OCI-LY1 (cell line): ENCODE data around the gene SAMD14.

Source experiments
- H2AFZ ChIP-seq: fragments of 200-600 bp; sonication (generic), shearing (Covaris generic); 2 replicates; pipeline ENCODE4 v1.6.0; 2014; ENCODE audit warnings: antibody characterized with exemption, mild to moderate bottlenecking, low read length
- H3F3A ChIP-seq: fragments of 200-600 bp; sonication (generic), shearing (Covaris generic); 2 replicates; pipeline ENCODE4 v1.6.0; 2014; ENCODE audit warnings: mild to moderate bottlenecking, antibody characterized with exemption, low read length, moderate library complexity; ENCODE audit not compliant: insufficient read depth
- H3K27ac ChIP-seq: fragments of 200-600 bp; sonication (generic); 2 replicates; pipeline ENCODE4 v1.5.1; 2014; ENCODE audit warnings: low read length, mixed run types, mild to moderate bottlenecking, low read depth; ENCODE audit not compliant: poor library complexity, severe bottlenecking
- H3K27me3 ChIP-seq: fragments of 200-600 bp; sonication (generic); 2 replicates; pipeline ENCODE4 v1.6.0; 2014; ENCODE audit warnings: antibody characterized with exemption, mild to moderate bottlenecking, low read length, moderate library complexity; ENCODE audit not compliant: insufficient read depth
- H3K36me3 ChIP-seq: fragments of 200-600 bp; sonication (generic); 2 replicates; pipeline ENCODE4 v1.6.1; 2014; ENCODE audit warnings: mild to moderate bottlenecking, antibody characterized with exemption, low read length, moderate library complexity, mixed read lengths; ENCODE audit not compliant: insufficient read depth
- H3K4me1 ChIP-seq: fragments of 200-600 bp; sonication (generic); 2 replicates; pipeline ENCODE4 v1.5.1; 2014; ENCODE audit warnings: mild to moderate bottlenecking, low read length, moderate library complexity; ENCODE audit not compliant: insufficient read depth, severe bottlenecking
- H3K4me2 ChIP-seq: fragments of 200-600 bp; sonication (generic), shearing (Covaris generic); 2 replicates; pipeline ENCODE4 v1.6.1; 2014; ENCODE audit warnings: low read length
- H3K4me3 ChIP-seq: fragments of 200-600 bp; sonication (generic); 2 replicates; pipeline ENCODE4 v1.5.1; 2014; ENCODE audit warnings: low read length, low read depth, mild to moderate bottlenecking, mixed read lengths; ENCODE audit not compliant: poor library complexity, severe bottlenecking
- H3K79me2 ChIP-seq: fragments of 200-600 bp; shearing (Covaris generic); 2 replicates; pipeline ENCODE4 v1.6.1; 2016; ENCODE audit warnings: mixed run types, low read length, mixed read lengths; ENCODE audit not compliant: insufficient read depth
- H3K9ac ChIP-seq: fragments of 200-600 bp; sonication (generic), shearing (Covaris generic); 2 replicates; pipeline ENCODE4 v1.6.1; 2014; ENCODE audit warnings: mild to moderate bottlenecking, low read length, mixed read lengths
- H3K9me2 ChIP-seq: fragments of 200-600 bp; sonication (generic), shearing (Covaris generic); 2 replicates; pipeline ENCODE4 v1.6.1; 2014; ENCODE audit warnings: low read depth, mild to moderate bottlenecking, low read length, mixed read lengths
- H3K9me3 ChIP-seq: fragments of 200-600 bp; shearing (Covaris generic); 2 replicates; pipeline ENCODE4 v1.6.1; 2014; ENCODE audit warnings: low read length, mixed read lengths
- H4K20me1 ChIP-seq: fragments of 200-600 bp; sonication (generic), shearing (Covaris generic); 2 replicates; pipeline ENCODE4 v1.6.0; 2016; ENCODE audit warnings: mild to moderate bottlenecking, low read length; ENCODE audit not compliant: insufficient read depth
- EZH2 ChIP-seq: fragments of 200-600 bp; sonication (generic), shearing (Covaris generic); IDR thresholded peaks from 2 replicates; pipeline ENCODE4 v1.8.0; 2017; ENCODE audit warnings: borderline replicate concordance, mixed run types, mild to moderate bottlenecking, antibody characterized with exemption, low read length, moderate library complexity, mixed read lengths
- TF ChIP-seq, protein P1 (sequence below): fragments of 200-600 bp; sonication (generic), shearing (Covaris generic); IDR thresholded peaks from 2 replicates; pipeline ENCODE4 v1.5.1; 2017; ENCODE audit warnings: mild to moderate bottlenecking, antibody characterized with exemption, low read length, moderate library complexity, mixed read lengths

SAMD14 gene

DNA sequence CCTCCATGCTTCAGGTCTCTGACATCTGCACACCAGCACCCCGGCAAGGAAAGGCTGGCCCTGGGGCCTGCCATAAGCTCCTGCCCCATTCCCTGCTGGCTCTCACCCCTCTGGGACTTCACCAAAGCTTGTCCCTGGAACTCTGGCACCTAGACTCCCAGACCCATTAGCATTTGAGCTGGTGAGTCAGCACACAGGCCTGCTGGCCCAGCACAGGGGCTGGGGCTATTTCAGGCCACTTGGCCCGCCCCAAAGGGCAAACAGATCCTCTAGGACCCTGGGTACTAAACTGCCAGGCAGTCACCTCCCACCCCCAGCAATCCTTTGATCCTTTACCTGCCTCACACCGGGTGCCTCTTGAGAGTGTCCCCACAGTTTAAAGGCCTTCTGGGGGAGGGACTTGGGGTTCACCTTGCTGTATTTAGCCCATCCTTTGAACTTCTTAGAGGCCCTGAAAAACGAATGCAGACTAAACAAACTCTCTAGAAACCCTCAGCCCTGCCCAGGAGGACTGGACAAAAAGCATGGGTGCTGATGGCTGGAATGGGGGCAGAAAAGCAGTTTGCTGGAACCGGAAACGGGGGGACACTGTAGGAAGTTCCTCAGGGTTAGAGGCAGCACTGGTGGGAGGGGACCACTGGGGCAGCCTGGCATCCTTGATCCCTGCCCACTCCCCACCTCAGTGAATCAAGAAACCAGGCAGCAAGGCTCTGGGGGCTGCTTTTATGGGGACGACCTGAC is 3.2 kb upstream of the SAMD14 start:
- H3K4me2 ChIP-seq: no peak overlapping the region
- no peak overlapping the region for H2AFZ ChIP-seq
- H3K9ac ChIP-seq: no peak overlapping the region
- H3K36me3 ChIP-seq: peaks cover 41% of the 10 kb centered on the region
- peaks cover 3% of the 10 kb centered on the region for H3K4me1 ChIP-seq
- H4K20me1 ChIP-seq: no peaks in the 10 kb centered on the region
- no peaks in the 10 kb centered on the region for H3K9me3 ChIP-seq
- no peaks in the 10 kb centered on the region for H3F3A ChIP-seq
- H3K27ac ChIP-seq: no peak overlapping the region
- H3K79me2 ChIP-seq: no peaks in the 10 kb centered on the region
- no peak overlapping the region for H3K4me3 ChIP-seq
- no peak for TF ChIP-seq EZH2
- TF ChIP-seq, protein P1, sequence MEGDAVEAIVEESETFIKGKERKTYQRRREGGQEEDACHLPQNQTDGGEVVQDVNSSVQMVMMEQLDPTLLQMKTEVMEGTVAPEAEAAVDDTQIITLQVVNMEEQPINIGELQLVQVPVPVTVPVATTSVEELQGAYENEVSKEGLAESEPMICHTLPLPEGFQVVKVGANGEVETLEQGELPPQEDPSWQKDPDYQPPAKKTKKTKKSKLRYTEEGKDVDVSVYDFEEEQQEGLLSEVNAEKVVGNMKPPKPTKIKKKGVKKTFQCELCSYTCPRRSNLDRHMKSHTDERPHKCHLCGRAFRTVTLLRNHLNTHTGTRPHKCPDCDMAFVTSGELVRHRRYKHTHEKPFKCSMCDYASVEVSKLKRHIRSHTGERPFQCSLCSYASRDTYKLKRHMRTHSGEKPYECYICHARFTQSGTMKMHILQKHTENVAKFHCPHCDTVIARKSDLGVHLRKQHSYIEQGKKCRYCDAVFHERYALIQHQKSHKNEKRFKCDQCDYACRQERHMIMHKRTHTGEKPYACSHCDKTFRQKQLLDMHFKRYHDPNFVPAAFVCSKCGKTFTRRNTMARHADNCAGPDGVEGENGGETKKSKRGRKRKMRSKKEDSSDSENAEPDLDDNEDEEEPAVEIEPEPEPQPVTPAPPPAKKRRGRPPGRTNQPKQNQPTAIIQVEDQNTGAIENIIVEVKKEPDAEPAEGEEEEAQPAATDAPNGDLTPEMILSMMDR: no peak
- peaks cover 5% of the 10 kb centered on the region; the same call in 1 of the 2 replicates for H3K27me3 ChIP-seq
- no peaks in the 10 kb centered on the region for H3K9me2 ChIP-seq

DNA sequence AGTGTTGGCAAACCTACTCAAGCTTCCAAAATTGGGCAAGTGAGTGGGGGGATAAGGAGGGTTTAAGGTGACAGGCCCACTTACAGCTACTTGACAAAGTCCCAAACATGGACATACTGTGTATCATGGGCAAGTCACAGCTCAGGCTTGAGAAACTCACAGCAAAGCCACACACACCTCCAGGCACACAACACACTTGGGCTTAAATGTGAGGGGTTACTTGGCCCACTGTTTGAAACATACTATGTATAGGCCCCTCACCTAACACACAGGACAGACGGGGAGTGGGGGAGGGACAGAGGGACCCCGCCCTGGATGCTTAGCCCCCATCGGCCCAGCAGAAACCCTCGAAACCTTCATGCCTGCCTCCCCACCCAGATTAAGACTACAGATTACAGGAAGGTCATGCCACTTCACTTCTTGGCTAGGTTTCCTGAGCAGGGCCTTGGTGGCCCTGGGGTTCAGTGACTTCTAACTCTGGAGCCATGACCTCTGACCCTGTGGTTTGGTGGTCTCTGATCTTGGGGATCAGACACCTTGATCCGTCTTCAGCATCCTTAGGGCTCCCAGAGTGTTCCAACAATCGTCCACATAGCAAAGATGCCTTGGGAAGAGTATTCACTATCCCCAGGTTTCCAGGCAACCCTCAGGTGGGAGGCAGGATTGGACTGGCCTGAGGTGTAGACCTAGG is 2.3 kb upstream of the SAMD14 start:
- Histone ChIP-seq H2AFZ (no peak overlapping the region), H3F3A (no peaks in the 10 kb centered on the region), H3K36me3 (peaks cover 31% of the 10 kb centered on the region), H4K20me1 (no peaks in the 10 kb centered on the region), H3K4me1 (peaks cover 3% of the 10 kb centered on the region), H3K79me2 (no peaks in the 10 kb centered on the region), H3K9ac (no peak overlapping the region), H3K27me3 (peaks cover 5% of the 10 kb centered on the region; the same call in 1 of the 2 replicates), H3K27ac (no peak overlapping the region), H3K9me3 (no peaks in the 10 kb centered on the region), H3K4me3 (no peak overlapping the region), H3K4me2 (no peak overlapping the region), H3K9me2 (no peaks in the 10 kb centered on the region)
- TF ChIP-seq, protein P1: no peak
- no peak for TF ChIP-seq EZH2

DNA sequence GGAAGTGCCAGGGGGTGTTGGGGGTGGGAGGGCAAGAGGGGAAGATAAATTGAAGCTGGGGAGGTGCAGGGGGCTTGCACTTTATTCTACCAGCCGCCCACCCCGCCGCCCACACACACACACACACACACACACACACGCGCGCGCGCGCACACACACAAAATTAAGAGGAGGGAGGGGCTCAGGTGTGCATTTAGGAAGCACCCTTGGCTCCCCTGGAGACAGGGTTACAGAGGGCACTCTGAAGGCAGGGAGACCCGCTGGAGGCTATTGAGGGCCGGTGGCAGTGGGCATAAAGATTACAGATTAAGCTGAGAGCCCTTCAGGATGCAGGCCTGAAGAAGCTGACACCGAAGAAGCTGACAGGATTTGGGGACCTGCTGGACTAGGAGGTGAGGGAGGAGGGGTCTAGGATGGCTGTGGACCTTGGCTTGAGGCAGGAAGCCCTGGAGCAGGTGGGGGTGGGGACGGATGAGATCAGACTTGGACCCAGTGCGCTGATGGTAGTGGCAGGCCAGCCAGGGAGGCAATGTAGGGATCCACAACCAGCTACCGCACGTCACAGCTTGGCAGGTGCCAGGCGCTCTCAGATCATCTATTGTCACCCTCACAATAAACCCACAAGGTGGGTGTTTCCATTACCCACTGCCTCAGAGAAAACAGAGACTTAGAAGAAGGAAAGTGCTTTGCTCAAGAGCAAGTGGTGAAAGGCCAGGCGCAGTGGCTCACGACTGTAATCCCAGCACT is 772 bp upstream of the SAMD14 start:
- Histone ChIP-seq H3K27me3 (peaks cover 5% of the 10 kb centered on the region; the same call in 1 of the 2 replicates), H3K79me2 (no peaks in the 10 kb centered on the region), H3K4me1 (peaks cover 3% of the 10 kb centered on the region), H3F3A (no peaks in the 10 kb centered on the region), H3K4me3 (no peak overlapping the region), H3K36me3 (peaks cover 17% of the 10 kb centered on the region), H2AFZ (no peak overlapping the region), H3K27ac (no peak overlapping the region), H3K9me2 (no peaks in the 10 kb centered on the region), H4K20me1 (no peaks in the 10 kb centered on the region), H3K9me3 (no peaks in the 10 kb centered on the region), H3K4me2 (no peak overlapping the region; the same call in 1 of the 2 replicates), H3K9ac (no peak overlapping the region)
- TF ChIP-seq, protein P1: no peak
- TF ChIP-seq EZH2: no peak
